HEK293T (cell line): ENCODE data around the gene TBC1D12.

Source experiments
- BHLHE40 ChIP-seq: fragments of 450-650 bp; IDR thresholded peaks from 2 replicates; pipeline ENCODE4 v1.6.1; 2016; ENCODE audit warnings: mild to moderate bottlenecking, moderate library complexity, borderline replicate concordance
- CTBP1 ChIP-seq: fragments of 450-650 bp; IDR thresholded peaks from 2 replicates; pipeline ENCODE4 v1.6.1; 2016; ENCODE audit warnings: borderline replicate concordance
- FOXA1 ChIP-seq: fragments of 450-650 bp; IDR thresholded peaks from 2 replicates; pipeline ENCODE4 v1.6.1; 2016; ENCODE audit warnings: mild to moderate bottlenecking
- FOXK2 ChIP-seq: fragments of 450-650 bp; IDR thresholded peaks from 2 replicates; pipeline ENCODE4 v1.6.1; 2016; ENCODE audit warnings: mild to moderate bottlenecking
- FOXM1 ChIP-seq: fragments of 450-650 bp; IDR thresholded peaks from 2 replicates; pipeline ENCODE4 v1.6.1; 2017; ENCODE audit warnings: mild to moderate bottlenecking, borderline replicate concordance
- HDGF ChIP-seq: fragments of 450-650 bp; IDR thresholded peaks from 2 replicates; pipeline ENCODE4 v1.6.1; 2017; ENCODE audit warnings: antibody characterized with exemption, borderline replicate concordance
- L3MBTL2 ChIP-seq: fragments of 450-650 bp; conservative IDR thresholded peaks from 2 replicates; pipeline ENCODE4 v1.6.1; 2016; ENCODE audit warnings: mild to moderate bottlenecking
- LEF1 ChIP-seq: fragments of 450-650 bp; IDR thresholded peaks from 2 replicates; pipeline ENCODE4 v1.6.1; 2017; ENCODE audit warnings: mild to moderate bottlenecking, borderline replicate concordance
- NFRKB ChIP-seq: fragments of 450-650 bp; IDR thresholded peaks from 2 replicates; pipeline ENCODE4 v1.6.1; 2016; ENCODE audit warnings: mild to moderate bottlenecking, moderate library complexity
- PKNOX1 ChIP-seq: fragments of 450-650 bp; IDR thresholded peaks from 2 replicates; pipeline ENCODE4 v1.6.1; 2016
- SP1 ChIP-seq: fragments of 450-650 bp; IDR thresholded peaks from 2 replicates; pipeline ENCODE4 v1.6.1; 2017
- SUZ12 ChIP-seq: fragments of 450-650 bp; IDR thresholded peaks from 2 replicates; pipeline ENCODE4 v1.6.1; 2016; ENCODE audit warnings: mild to moderate bottlenecking
- ZNF384 ChIP-seq: fragments of 450-650 bp; IDR thresholded peaks from 2 replicates; pipeline ENCODE4 v1.6.1; 2016

GRCh38 chr10:94524146-94524545 is 121.8 kb downstream of the TBC1D12 start:
- TF ChIP-seq PKNOX1 (no peak), CTBP1 (no peak), BHLHE40 (no peak), FOXM1 (no peak), SUZ12 (no peak), FOXA1 (no peak), LEF1 (no peak), L3MBTL2 (no peak), SP1 (no peak), HDGF (no peak), ZNF384 (no peak), NFRKB (no peak), FOXK2 (no peak)
